Right cardiac atrium (tissue), 5 donors: Measurements from ENCODE around the gene MRPS27. TPM values are rescaled to one million over a fixed set of nuclear protein-coding genes. Genes with fewer than 3 reads are reported as not detected.
A peak's percentile ranks its signal among the peaks of the same experiment; 100 is the strongest.

Experiments
- ATAC-seq, 2 donors: fragments of 200-7000 bp; cut with Tn5 transposase; one replicate each; pipeline versions ENCODE4 v1.8.0 to v1.9.1; 2020; ENCODE audit warnings: moderate library complexity in 2 of 2, mild to moderate bottlenecking in 1 of 2
- DNase-seq, 3 donors: peaks; one replicate each; pipeline ENCODE4 v3.0.0-alpha.2; 2020
- H3K27ac ChIP-seq: one replicate; pipeline ENCODE4 v1.5.1; 2013; ENCODE audit warnings: mild to moderate bottlenecking, low read length, control low read depth, moderate library complexity
- H3K27me3 ChIP-seq: one replicate; pipeline ENCODE4 v1.6.1; 2013; ENCODE audit not compliant: control insufficient read depth, insufficient read depth
- H3K4me1 ChIP-seq: one replicate; pipeline ENCODE4 v1.6.1; 2013; ENCODE audit warnings: low read length; ENCODE audit not compliant: control insufficient read depth, insufficient read depth
- H3K4me3 ChIP-seq: one replicate; pipeline ENCODE4 v1.5.1; 2013; ENCODE audit warnings: low read length, control low read depth
- H3K9me3 ChIP-seq: one replicate; pipeline ENCODE4 v1.6.1; 2013; ENCODE audit warnings: low read length; ENCODE audit not compliant: control insufficient read depth
- WGBS: extraction: QIAGEN DNeasy Blood & Tissue Kit; methylation state at CpG from one replicate; pipeline ENCODE4 v1.1.7; 2013; 5-methylcytosine and 5-hydroxymethylcytosine counted together
- intact Hi-C, 4 donors: fragments of 100-400 bp; cut with DNase I; formaldehyde crosslinking; loops; one replicate each; pipeline versions ENCODE4 v1.11.0 to v1.14.0; 2022 to 2023
- polyA plus RNA-seq: library from polyadenylated mRNA; stranded (reverse); fragments of 200-250 nt; gene quantifications from one replicate; pipeline ENCODE4 v1.2.3, GENCODE V29; 2013
- total RNA-seq, 4 donors: library from RNA; stranded (reverse); fragmentation: NEBNext Ultra II Directional; extraction: Animal tissue kit (Norgen Biotek cat#: 25700); gene quantifications; one replicate each; pipeline ENCODE4 v1.2.1, GENCODE V29; 2021
- donor health status: healthy with polysubstance abuse.
- donor health status: DM: no; HTN: yes; CAD: no.
- donor health status: DM: no; HTN: no; CAD: no.
- donor health status: DM: no; HTN: yes; CAD: no; lungs with severe emphysema.
- donor health status: DM: yes; HTN: yes; CAD: no.

The MRPS27 gene
- total and polyA plus RNA-seq, 5 donors: 40.5 to 71.7 (median 60.9) TPM

DNA sequence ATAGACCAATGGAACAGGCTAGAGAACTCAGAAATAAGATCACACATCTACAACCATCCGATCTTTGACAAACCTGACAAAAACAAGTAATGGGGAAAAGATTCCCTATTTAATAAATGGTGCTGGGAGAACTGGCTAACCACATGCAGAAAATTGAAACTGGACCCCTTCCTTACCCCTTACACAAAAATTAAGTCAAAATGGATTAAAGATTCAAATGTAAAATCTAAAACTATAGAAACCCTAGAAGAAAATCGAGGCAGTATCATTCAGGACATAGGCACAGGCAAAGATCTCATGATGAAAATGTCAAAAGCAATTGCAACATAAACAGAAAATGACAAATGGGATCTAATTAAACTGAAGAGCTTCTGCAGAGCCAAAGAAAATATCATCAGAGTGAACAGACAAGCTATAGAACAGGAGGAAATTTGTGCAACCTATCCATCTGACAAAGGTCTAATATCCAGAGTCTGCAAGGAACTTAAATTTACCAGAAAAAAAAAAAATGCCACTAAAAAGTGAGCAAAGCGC is 43.8 kb downstream of the MRPS27 start:
- intact Hi-C loops: no loop called here
- H3K27me3 ChIP-seq: no peaks in the 10 kb centered on the region
- H3K4me1 ChIP-seq: no peaks in the 10 kb centered on the region
- no peak overlapping the region for H3K4me3 ChIP-seq
- ATAC-seq (no peak), DNase-seq (no peak)
- 99% methylated on average over 3 of the region's 3 CpGs for WGBS
- no peak overlapping the region for H3K27ac ChIP-seq
- no peaks in the 10 kb centered on the region for H3K9me3 ChIP-seq

DNA sequence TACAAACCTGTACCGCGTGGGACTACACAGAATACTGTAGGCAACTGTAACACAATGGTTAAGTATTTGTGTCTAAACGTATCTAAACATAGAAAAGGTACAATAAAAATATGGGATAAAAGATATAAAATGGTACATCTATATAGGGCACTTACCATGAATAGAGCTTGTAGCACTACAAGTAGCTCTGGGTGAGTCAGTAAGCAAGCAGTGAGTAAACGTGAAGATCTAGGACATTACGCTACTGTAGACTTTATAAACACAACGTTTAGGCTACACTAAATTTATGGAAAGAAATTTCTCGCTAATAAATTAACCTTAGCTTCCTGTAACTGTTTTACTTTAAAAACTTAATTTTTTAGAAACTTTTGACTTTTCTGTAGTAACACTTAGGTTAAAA is 46.5 kb downstream of the MRPS27 start:
- no peaks in the 10 kb centered on the region for H3K4me1 ChIP-seq
- DNase-seq: no peak
- intact Hi-C loops: no loop called here
- no peak for ATAC-seq
- no peak overlapping the region for H3K27ac ChIP-seq
- WGBS: 96% methylated on average over 7 of the region's 7 CpGs
- H3K4me3 ChIP-seq: no peak overlapping the region
- H3K27me3 ChIP-seq: no peaks in the 10 kb centered on the region
- no peaks in the 10 kb centered on the region for H3K9me3 ChIP-seq

DNA sequence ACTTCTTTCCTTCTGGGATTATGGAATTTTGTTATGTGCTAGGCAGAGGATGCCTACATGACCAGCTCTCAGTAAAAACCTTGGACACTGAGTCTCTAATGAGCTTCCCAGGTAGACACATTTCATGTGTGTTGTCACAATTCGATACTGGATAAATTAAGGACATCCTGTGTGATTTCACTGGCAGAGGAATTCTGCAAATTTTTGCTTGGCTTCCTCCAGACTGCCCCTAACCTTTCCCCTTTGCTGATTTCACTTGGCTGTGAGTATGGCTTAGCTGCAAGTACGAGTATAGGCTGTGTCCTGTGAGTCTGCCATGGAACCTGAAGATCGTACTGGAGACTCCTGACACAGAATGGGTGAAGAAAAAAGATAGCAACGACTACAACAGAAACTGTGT is 47.6 kb downstream of the MRPS27 start:
- Histone ChIP-seq H3K4me3 (no peak overlapping the region), H3K27me3 (no peaks in the 10 kb centered on the region), H3K27ac (no peak overlapping the region), H3K9me3 (no peaks in the 10 kb centered on the region), H3K4me1 (no peaks in the 10 kb centered on the region)
- ATAC-seq: no peak
- no peak for DNase-seq
- 57% methylated on average over 4 of the region's 4 CpGs for whole genome bisulfite sequencing
- intact Hi-C loops: no loop called here

DNA sequence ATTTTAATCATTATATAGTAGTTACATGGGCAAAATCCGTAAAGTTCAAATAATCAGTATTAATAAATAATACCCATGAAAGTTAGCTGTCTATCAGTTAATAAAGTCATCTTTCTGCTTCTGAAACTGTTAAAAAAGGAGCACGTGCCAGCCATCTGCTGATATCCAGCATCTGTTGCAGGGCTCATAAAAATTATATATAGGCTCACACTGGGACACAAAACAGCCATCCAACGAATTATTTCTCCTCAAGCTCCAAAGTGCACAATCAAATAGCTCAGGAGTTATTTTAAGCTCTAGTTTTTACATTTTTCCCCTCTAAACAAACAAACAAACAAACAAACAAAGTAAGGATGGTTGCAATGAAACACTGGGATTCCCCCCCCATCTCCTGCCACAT is 48.3 kb downstream of the MRPS27 start:
- H3K9me3 ChIP-seq: no peaks in the 10 kb centered on the region
- 66% methylated on average over 3 of the region's 3 CpGs for WGBS
- ATAC-seq: no peak
- DNase-seq: no peak
- H3K27me3 ChIP-seq: no peaks in the 10 kb centered on the region
- H3K4me3 ChIP-seq: no peak overlapping the region
- no peak overlapping the region for H3K27ac ChIP-seq
- no peaks in the 10 kb centered on the region for H3K4me1 ChIP-seq
- intact Hi-C loops: no loop called here

DNA sequence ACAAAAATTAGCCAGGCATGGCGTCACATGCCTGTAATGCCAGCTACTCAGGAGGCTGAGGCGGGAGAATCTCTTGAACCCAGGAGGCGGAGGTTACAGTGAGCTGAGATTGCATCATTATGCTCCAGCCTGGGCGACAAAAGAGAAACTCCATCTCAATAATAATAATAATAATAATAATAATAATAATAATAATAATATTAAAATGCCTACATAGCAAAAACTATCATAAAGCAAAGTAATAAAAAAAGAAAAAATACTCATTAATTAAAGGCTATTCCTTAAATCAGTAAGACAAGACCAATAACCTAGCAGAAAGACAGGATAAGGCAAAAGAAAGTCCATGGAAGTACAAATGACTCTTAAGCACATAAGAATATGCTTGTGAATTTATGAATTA is 50.0 kb downstream of the MRPS27 start:
- intact Hi-C loops: no loop called here
- ATAC-seq: no peak

DNA sequence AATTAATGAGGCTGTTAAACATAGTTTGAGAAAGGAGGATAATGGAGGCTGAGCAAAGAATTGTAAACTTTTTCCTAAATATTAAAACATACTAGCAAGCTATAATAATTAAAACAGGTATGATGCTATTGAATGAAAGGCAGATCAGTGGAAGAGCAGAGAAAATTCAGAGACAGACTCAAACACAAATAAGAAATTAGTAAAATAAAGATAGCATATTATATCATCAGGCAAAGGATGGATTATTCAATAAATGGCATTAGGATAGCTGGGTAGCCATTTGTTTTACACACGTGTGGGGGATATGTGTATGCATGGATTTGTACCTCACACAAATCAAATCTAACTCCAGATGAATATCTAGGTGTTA is 50.6 kb downstream of the MRPS27 start:
- Histone ChIP-seq H3K4me1 (no peaks in the 10 kb centered on the region), H3K9me3 (no peaks in the 10 kb centered on the region), H3K4me3 (no peak overlapping the region), H3K27ac (no peak overlapping the region), H3K27me3 (no peaks in the 10 kb centered on the region)
- ATAC-seq (no peak), DNase-seq (no peak)
- 94% methylated on average over 1 of the region's 1 CpG for WGBS
- intact Hi-C loops: loop anchor here in 1 of 4 donors (10.0 kb wide), 1 partner anchor 55 kb away; no protein-coding TSS in a partner anchor

More for the DNA sequence above, 50.0 kb downstream of the MRPS27 start:
- no peak for DNase-seq
- 98% methylated on average over 4 of the region's 4 CpGs for WGBS
- Histone ChIP-seq H3K4me3 (no peak overlapping the region), H3K9me3 (no peaks in the 10 kb centered on the region), H3K27me3 (no peaks in the 10 kb centered on the region), H3K27ac (no peak overlapping the region), H3K4me1 (no peaks in the 10 kb centered on the region)

DNA sequence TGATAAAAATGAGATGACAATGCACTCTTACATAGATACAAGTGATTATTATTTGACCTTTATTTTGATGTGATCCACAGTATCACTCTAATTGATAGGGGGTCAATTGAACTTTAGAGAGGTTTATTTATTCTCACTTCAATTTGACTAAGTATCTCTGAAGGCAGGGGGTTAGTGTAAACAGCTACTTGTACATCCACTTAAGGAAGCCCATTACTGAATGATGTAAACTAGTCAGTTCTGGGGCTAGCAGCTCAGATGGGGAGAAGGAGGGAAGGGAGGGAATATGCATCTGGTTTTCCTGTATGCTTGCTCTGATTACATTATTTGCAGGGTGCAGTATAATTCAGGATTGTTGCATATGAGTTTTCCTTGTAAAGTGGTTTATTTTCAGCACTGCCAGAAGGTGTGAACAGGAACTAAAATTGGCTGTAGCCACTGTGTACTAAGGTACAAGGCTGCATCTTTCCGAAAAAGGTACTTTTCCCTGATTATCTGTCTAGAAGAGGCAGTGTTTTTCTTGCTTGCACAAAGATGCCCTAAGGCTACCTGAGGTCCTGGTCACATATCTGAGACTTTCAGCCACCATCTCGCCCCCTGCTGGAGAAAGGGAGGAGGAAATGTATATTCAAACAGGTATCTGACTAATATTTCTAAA is 51.2 kb downstream of the MRPS27 start:
- ATAC-seq: peak in 1 of 2 donors; percentile 47
- Histone ChIP-seq H3K27ac (no peak overlapping the region), H3K4me3 (no peak overlapping the region), H3K9me3 (no peaks in the 10 kb centered on the region), H3K4me1 (no peaks in the 10 kb centered on the region), H3K27me3 (no peaks in the 10 kb centered on the region)
- intact Hi-C loops: loop anchor here in 1 of 4 donors (10.0 kb wide), 1 partner anchor 54 kb away; no protein-coding TSS in a partner anchor
- DNase-seq: peak in 1 of 3 donors; percentile 58
- 58% methylated on average over 2 of the region's 2 CpGs for WGBS

DNA sequence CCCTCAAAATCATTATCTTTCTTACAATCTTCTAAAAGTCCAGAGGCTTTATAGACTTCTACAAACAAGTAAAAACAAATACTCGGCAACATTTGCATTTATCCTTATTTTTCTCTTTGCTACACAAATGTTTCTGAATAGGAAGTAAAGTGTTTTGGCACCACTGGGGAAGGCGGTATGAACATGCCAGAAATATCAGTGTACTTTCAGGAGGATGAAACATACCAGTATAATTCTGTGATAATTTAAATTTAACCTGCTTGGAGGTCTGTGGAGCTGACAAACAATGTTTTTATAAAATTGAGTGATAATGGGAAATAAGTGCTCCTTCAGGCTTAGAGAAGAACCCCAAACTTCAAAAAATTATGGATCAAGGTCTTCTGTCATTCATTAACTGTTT is 51.8 kb downstream of the MRPS27 start:
- DNase-seq (no peak), ATAC-seq (no peak)
- Histone ChIP-seq H3K27ac (no peak overlapping the region), H3K4me3 (no peak overlapping the region), H3K27me3 (no peaks in the 10 kb centered on the region), H3K9me3 (no peaks in the 10 kb centered on the region), H3K4me1 (no peaks in the 10 kb centered on the region)
- WGBS: 68% methylated on average over 2 of the region's 2 CpGs
- intact Hi-C loops: loop anchor here in 1 of 4 donors (10.0 kb wide), 1 partner anchor 53 kb away; no protein-coding TSS in a partner anchor

DNA sequence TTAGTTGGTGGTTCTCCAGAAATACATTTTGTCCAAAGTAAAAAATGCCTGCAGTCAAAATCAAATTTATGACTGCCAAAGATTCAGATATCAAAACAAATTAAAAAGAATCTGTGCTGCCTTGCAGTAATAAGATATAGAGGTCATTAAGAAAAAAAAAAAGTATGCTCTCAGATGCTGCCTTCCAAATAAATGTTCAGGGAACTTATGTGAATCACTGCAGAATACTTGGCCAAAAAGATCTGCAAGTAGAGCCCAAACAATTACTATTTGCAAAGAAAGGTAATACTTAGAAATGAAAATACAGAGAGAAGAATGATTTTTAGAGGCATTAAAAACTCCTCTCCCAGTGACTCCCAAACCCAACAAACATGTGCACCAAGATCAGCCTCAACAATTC is 52.4 kb downstream of the MRPS27 start:
- no peak for DNase-seq
- Histone ChIP-seq H3K9me3 (no peaks in the 10 kb centered on the region), H3K27me3 (no peaks in the 10 kb centered on the region), H3K4me3 (no peak overlapping the region), H3K4me1 (no peaks in the 10 kb centered on the region), H3K27ac (no peak overlapping the region)
- intact Hi-C loops: loop anchor here in 1 of 4 donors (10.0 kb wide), 1 partner anchor 53 kb away; no protein-coding TSS in a partner anchor
- ATAC-seq: no peak

DNA sequence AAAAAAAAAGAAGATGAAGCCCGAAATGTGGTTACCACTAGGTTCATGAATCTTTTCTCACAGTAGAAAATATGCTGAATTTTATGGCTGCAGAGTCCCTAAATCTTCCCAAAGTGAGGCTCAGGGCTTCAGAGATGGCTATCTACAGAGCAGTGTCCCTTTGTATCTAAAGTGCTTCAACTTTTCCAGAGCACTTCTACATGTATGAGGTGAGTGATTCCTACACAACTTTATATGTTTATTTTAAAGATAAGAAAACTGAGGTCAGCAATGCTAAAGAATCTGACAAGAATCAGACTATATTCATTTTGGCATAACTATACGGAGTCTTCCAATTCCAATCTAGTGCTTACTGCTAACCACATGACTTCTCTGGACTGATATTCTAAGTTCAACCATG is 53.2 kb downstream of the MRPS27 start:
- no peak for ATAC-seq
- H3K4me3 ChIP-seq: no peak overlapping the region
- no peak overlapping the region for H3K27ac ChIP-seq
- H3K27me3 ChIP-seq: no peaks in the 10 kb centered on the region
- H3K4me1 ChIP-seq: no peaks in the 10 kb centered on the region
- DNase-seq: no peak
- WGBS: 85% methylated on average over 2 of the region's 2 CpGs
- intact Hi-C loops: loop anchor here in 1 of 4 donors (10.0 kb wide), 1 partner anchor 52 kb away; no protein-coding TSS in a partner anchor
- H3K9me3 ChIP-seq: no peaks in the 10 kb centered on the region

DNA sequence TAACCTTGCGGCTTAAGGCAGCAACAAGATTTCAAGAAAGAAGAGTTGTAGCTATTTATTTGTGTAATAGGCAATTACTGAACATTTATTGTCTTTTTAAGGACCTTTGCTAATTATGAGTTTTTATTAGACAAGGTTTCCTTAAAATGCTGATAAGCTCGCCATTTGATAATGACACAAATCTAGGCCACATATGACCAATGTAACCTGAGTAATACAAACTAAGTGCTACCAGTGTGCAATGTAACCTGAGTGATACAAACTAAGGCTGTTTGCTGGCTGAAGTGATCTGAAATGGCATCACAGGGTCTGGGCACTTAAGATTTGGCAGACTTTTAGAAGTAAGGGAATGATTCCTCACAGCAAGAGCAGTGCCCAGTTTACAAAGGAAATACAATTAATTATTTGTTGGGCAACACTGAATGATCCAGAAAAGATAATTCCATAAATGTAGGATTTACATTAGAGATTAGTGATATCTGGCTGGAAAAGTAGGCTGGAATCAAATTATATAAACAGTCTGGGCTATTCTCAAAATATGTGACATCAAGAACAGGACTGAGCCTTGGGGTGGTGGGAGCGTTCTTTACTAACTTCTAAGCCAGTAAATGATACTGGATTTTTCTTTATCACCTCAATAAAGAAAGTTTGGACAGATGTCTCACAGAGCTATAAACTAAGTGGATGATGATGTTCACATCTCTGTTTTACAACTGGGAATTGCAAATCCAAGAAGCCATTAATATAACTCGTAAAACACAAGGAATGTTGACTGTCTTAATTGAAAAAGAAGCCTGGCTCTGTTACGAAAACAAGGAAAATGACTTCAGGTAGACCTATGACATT is 54.8 kb downstream of the MRPS27 start:
- H3K27ac ChIP-seq: no peak overlapping the region

More for the DNA sequence above, 54.8 kb downstream of the MRPS27 start:
- H3K9me3 ChIP-seq: no peaks in the 10 kb centered on the region
- no peak for ATAC-seq
- DNase-seq: no peak
- 93% methylated on average over 5 of the region's 5 CpGs for WGBS
- intact Hi-C loops: loop anchor here in 1 of 4 donors (10.0 kb wide), 1 partner anchor 50 kb away; no protein-coding TSS in a partner anchor
- no peaks in the 10 kb centered on the region for H3K27me3 ChIP-seq
- H3K4me3 ChIP-seq: no peak overlapping the region
- H3K4me1 ChIP-seq: no peaks in the 10 kb centered on the region
